GM12878 (cell line): ENCODE results near the gene IMMP2L. TPM values are rescaled to one million over a fixed set of nuclear protein-coding genes. Genes with fewer than 3 reads are reported as not detected.

Experiments used
- ATAC-seq: fragments of 200-7000 bp; cut with Tn5 transposase; 3 replicates; pipeline ENCODE4 v1.9.1; 2020; ENCODE audit warnings: mild to moderate bottlenecking, moderate library complexity
- BruUV-seq: library from RNA; stranded (reverse); fragments of 400-500 nt; replicated peaks from 2 replicates; lab custom pipeline; 2021; lab: Mats Ljungman, UMichigan
- CTCF ChIA-PET: fragments of 300-600 bp; sonication (Branson Sonifier 250); formaldehyde crosslinking; extraction: SDS; loops from one replicate; lab custom pipeline; 2021; ENCODE audit warnings: inconsistent platforms; lab: Yijun Ruan, JAX
- POLR2A ChIA-PET: fragments of 350-600 bp; formaldehyde crosslinking; extraction: SDS; loops from one replicate; lab custom pipeline; 2021; ENCODE audit warnings: inconsistent platforms; lab: Charles Lee
- RAD21 ChIA-PET: fragments of 300-600 bp; sonication (Branson Sonifier 250); formaldehyde crosslinking; loops from one replicate; lab custom pipeline; 2023; ENCODE audit warnings: antibody characterized with exemption; ENCODE audit not compliant: unreplicated experiment; lab: Charles Lee
- SMC1A ChIA-PET: fragments of 300-600 bp; sonication (Branson Sonifier 250); formaldehyde crosslinking; loops from one replicate; lab custom pipeline; 2023; ENCODE audit not compliant: unreplicated experiment, uncharacterized antibody; lab: Charles Lee
- DNase-seq: peaks from one replicate; pipeline ENCODE4 v3.0.0-alpha.2; 2011; ENCODE audit warnings: low read depth, low spot score
- FAIRE-seq: peaks from 3 replicates; lab custom pipeline; 2011; peaks lifted over from hg19 to GRCh38; lab: Jason Lieb, UNC
- H2AFZ ChIP-seq: 2 replicates; pipeline ENCODE4 v1.6.0; 2011; ENCODE audit warnings: low read depth, low read length, control low read depth; ENCODE audit not compliant: control insufficient read depth
- H3K27ac ChIP-seq: 2 replicates; pipeline ENCODE4 v1.5.1; 2011; ENCODE audit warnings: control low read depth; ENCODE audit not compliant: control insufficient read depth, insufficient read depth
- H3K27me3 ChIP-seq, 2 experiments: replicated peaks in 1 of 2; 2 replicates each; pipeline versions ENCODE4 v1.6.0 to v1.6.1; 2011; ENCODE audit warnings: low read length in 1 of 2; ENCODE audit not compliant: control insufficient read depth in 2 of 2, insufficient read depth in 2 of 2
- H3K36me3 ChIP-seq, 2 experiments: 2 replicates each; pipeline ENCODE4 v1.5.1; 2011; ENCODE audit warnings: low read length in 1 of 2; ENCODE audit not compliant: control insufficient read depth in 2 of 2, insufficient read depth in 2 of 2
- H3K4me1 ChIP-seq: 2 replicates; pipeline ENCODE4 v1.6.1; 2011; ENCODE audit warnings: mild to moderate bottlenecking, low read length, moderate library complexity, mixed read lengths; ENCODE audit not compliant: control insufficient read depth, insufficient read depth
- H3K4me2 ChIP-seq: 2 replicates; pipeline ENCODE4 v1.6.0; 2011; ENCODE audit warnings: control low read depth; ENCODE audit not compliant: control insufficient read depth, insufficient read depth
- H3K4me3 ChIP-seq: fragments of 200-600 bp; sonication (generic); 2 replicates; pipeline ENCODE4 v1.5.1; 2016
- H3K79me2 ChIP-seq: 2 replicates; pipeline ENCODE4 v1.6.0; 2011; ENCODE audit warnings: low read length; ENCODE audit not compliant: control insufficient read depth, insufficient read depth
- H3K9ac ChIP-seq: 2 replicates; pipeline ENCODE4 v1.8.0; 2011; ENCODE audit warnings: low read length, control low read depth, mixed read lengths; ENCODE audit not compliant: control insufficient read depth, insufficient read depth
- H3K9me3 ChIP-seq: replicated peaks from 3 replicates; pipeline ENCODE4 v1.5.1; 2011; ENCODE audit warnings: mild to moderate bottlenecking, low read length; ENCODE audit not compliant: control insufficient read depth, insufficient read depth
- H4K20me1 ChIP-seq: 2 replicates; pipeline ENCODE4 v1.6.0; 2011; ENCODE audit not compliant: control insufficient read depth, insufficient read depth
- ASH2L ChIP-seq: fragments of 300-600, 200-600 bp; sonication (generic); IDR thresholded peaks from 2 replicates; pipeline ENCODE4 v1.6.1; 2017; ENCODE audit warnings: low read depth, mild to moderate bottlenecking, borderline replicate concordance
- ATF7 ChIP-seq: fragments of 450-650 bp; IDR thresholded peaks from 2 replicates; pipeline ENCODE4 v1.6.1; 2016; ENCODE audit warnings: low read depth, mild to moderate bottlenecking
- BMI1 ChIP-seq: fragments of 450-650 bp; IDR thresholded peaks from 2 replicates; pipeline ENCODE4 v1.6.1; 2016; ENCODE audit warnings: mild to moderate bottlenecking, moderate library complexity, borderline replicate concordance
- CREB1 ChIP-seq: IDR thresholded peaks from 2 replicates; pipeline ENCODE4 v1.6.1; 2012; ENCODE audit warnings: low read depth, mild to moderate bottlenecking, inconsistent platforms
- DPF2 ChIP-seq: fragments of 450-650 bp; IDR thresholded peaks from 2 replicates; pipeline ENCODE4 v1.6.1; 2017; ENCODE audit warnings: mild to moderate bottlenecking
- EED ChIP-seq: sonication (generic); IDR thresholded peaks from 2 replicates; pipeline ENCODE4 v1.6.1; 2016; ENCODE audit warnings: antibody characterized with exemption, low read depth
- EP300 ChIP-seq, 2 experiments: fragments of 150-350 bp in 1 of 2; IDR thresholded peaks; 2 replicates each; pipeline ENCODE4 v1.6.1; 2011 to 2012; ENCODE audit warnings: low read depth in 2 of 2, low read length in 2 of 2, borderline replicate concordance in 1 of 2, improper control_type of control experiment in 1 of 2, inconsistent platforms in 1 of 2; ENCODE audit not compliant: control insufficient read depth in 1 of 2
- IKZF1 ChIP-seq: fragments of 450-650 bp; conservative IDR thresholded peaks from 2 replicates; pipeline ENCODE4 v1.6.1; 2017; ENCODE audit warnings: antibody characterized with exemption, mild to moderate bottlenecking
- IKZF2 ChIP-seq, 2 experiments: fragments of 450-650 bp; IDR thresholded peaks; 2 replicates each; pipeline ENCODE4 v1.6.1; 2017; ENCODE audit warnings: mild to moderate bottlenecking in 2 of 2, moderate library complexity in 2 of 2
- MAX ChIP-seq: IDR thresholded peaks from 2 replicates; pipeline ENCODE4 v1.6.1; 2012; ENCODE audit warnings: low read depth, low read length, improper control_type of control experiment
- MEF2B ChIP-seq: fragments of 450-650 bp; IDR thresholded peaks from 2 replicates; pipeline ENCODE4 v1.6.1; 2018; ENCODE audit warnings: mild to moderate bottlenecking, moderate library complexity; ENCODE audit not compliant: partially characterized antibody, poor library complexity, severe bottlenecking
- NFIC ChIP-seq: IDR thresholded peaks from 2 replicates; pipeline ENCODE4 v1.6.1; 2012; ENCODE audit warnings: low read depth, mild to moderate bottlenecking, inconsistent platforms, low read length, moderate library complexity
- NFYA ChIP-seq: IDR thresholded peaks from 2 replicates; pipeline ENCODE4 v1.6.1; 2011; ENCODE audit warnings: low read depth, mild to moderate bottlenecking, low read length, improper control_type of control experiment, borderline replicate concordance
- RAD21 ChIP-seq: IDR thresholded peaks from 2 replicates; pipeline ENCODE4 v1.6.1; 2011; ENCODE audit warnings: mild to moderate bottlenecking, low read depth, low read length, moderate library complexity; ENCODE audit not compliant: insufficient read depth
- SKIL ChIP-seq: fragments of 450-650 bp; IDR thresholded peaks from 2 replicates; pipeline ENCODE4 v1.6.1; 2017; ENCODE audit warnings: mild to moderate bottlenecking, low read depth, inconsistent platforms; ENCODE audit not compliant: poor library complexity, severe bottlenecking
- TCF12 ChIP-seq: IDR thresholded peaks from 2 replicates; pipeline ENCODE4 v1.6.1; 2011; ENCODE audit warnings: low read depth, mild to moderate bottlenecking, low read length
- YBX1 ChIP-seq: fragments of 450-650 bp; IDR thresholded peaks from 2 replicates; pipeline ENCODE4 v1.6.1; 2016; ENCODE audit warnings: antibody characterized with exemption
- ZNF274 ChIP-seq: IDR thresholded peaks from one replicate; pipeline ENCODE4 v1.8.0; 2011; ENCODE audit not compliant: insufficient read length, insufficient read depth
- WGBS: methylation state at CpG from one replicate; pipeline ENCODE4 v1.1.6; 2016; ENCODE audit warnings: low lambda C conversion rate; ENCODE audit not compliant: insufficient replicate concordance, insufficient coverage; ENCODE audit errors: missing lambda C conversion rate; 5-methylcytosine and 5-hydroxymethylcytosine counted together
- in situ Hi-C: fragments of 300-500 bp; cut with MboI; formaldehyde crosslinking; loops from 9 replicates; pipeline ENCODE4 v1.14.3; 2018; ENCODE audit warnings: mixed read lengths
- intact Hi-C: fragments of 100-400 bp; cut with micrococcal nuclease; formaldehyde crosslinking; loops from one replicate; pipeline ENCODE4 v1.14.2; 2022; ENCODE audit not compliant: unreplicated experiment
- polyA plus RNA-seq, 11 experiments: library from polyadenylated mRNA; depleted of rRNA in 4 of 11; unstranded in 6 of 11; stranded (reverse) in 5 of 11; fragments of >200 nt; fragmentation: Nextera tagmentation in 4 of 11; fragmentation: Illumina TruSeq in 1 of 11; extraction: Ambion mirVana in 4 of 11; extraction: Trizol in 1 of 11; gene quantifications; 1 replicate in 1 of 11; 2 replicates in 10 of 11; pipeline versions ENCODE4 v1.2.1 to v1.2.3, GENCODE V29; 2011 to 2016; ENCODE audit warnings: inconsistent platforms in 2 of 11, missing spikeins in 2 of 11, low read depth in 1 of 11
- total RNA-seq, 4 experiments: library from RNA; depleted of rRNA in 3 of 4; stranded (reverse); fragments of >200 nt in 3 of 4; fragmentation: Illumina TruSeq in 1 of 4; extraction: Trizol in 1 of 4; gene quantifications; 2 replicates each; pipeline versions ENCODE4 v1.2.1 to v1.2.3, GENCODE V29; 2013 to 2021

The IMMP2L gene
- total and polyA plus RNA-seq, 10 of the 15 experiments (the other 5 are each of a cell fraction or from before 2014, with no cell fraction given): 12.6 to 46.3 (median 19.6) TPM

- H3K27me3 ChIP-seq: no peaks in the 10 kb centered on the region
- no TSS peak for BruUV-seq
- ATAC-seq (no peak), FAIRE-seq (no peak), DNase-seq (no peak)
- no peak for TF ChIP-seq IKZF2 (IDR thresholded peaks at IDR 0.05)
- no peak for TF ChIP-seq MAX
- no peak for TF ChIP-seq EED
- no peak for TF ChIP-seq YBX1
- no peak for TF ChIP-seq BMI1
- TF ChIP-seq DPF2: no peak
- TF ChIP-seq EP300 (IDR thresholded peaks at IDR 0.05; ENCODE audit: borderline replicate concordance in 1 of 2, control insufficient read depth in 1 of 2, low read depth in 2 of 2, low read length in 2 of 2): no peak
- TF ChIP-seq ATF7: no peak
- no peak for TF ChIP-seq TCF12
- TF ChIP-seq NFYA: no peak
- no peak for TF ChIP-seq MEF2B
- no peak for TF ChIP-seq RAD21
- TF ChIP-seq ASH2L: no peak
- TF ChIP-seq CREB1: no peak
- TF ChIP-seq SKIL: no peak
- no peak for TF ChIP-seq IKZF1
- TF ChIP-seq ZNF274: no peak
- no peak for TF ChIP-seq NFIC
- H3K4me2 ChIP-seq: no peak overlapping the region
- H3K9me3 ChIP-seq: no peaks in the 10 kb centered on the region
- ChIA-PET CTCF (interaction anchor here (0.8 kb wide), 1 partner anchor 506 kb away, joined by 3 read pairs; no protein-coding TSS in a partner anchor), RAD21 (no interaction called here), SMC1A (no interaction called here), POLR2A (interaction anchor here (0.6 to 0.9 kb wide), 2 partner anchors 54 to 82 kb away, joined by 3 read pairs; no protein-coding TSS in a partner anchor)
- no peaks in the 10 kb centered on the region; the same call in 1 of the 2 replicates for H3K4me1 ChIP-seq
- no peak overlapping the region for H3K9ac ChIP-seq
- no peak overlapping the region for H3K4me3 ChIP-seq
- in situ Hi-C loops (no loop called here), intact Hi-C loops (loop anchor here (5.0 kb wide), 1 partner anchor 55 kb away; no protein-coding TSS in a partner anchor)
- no peak overlapping the region for H2AFZ ChIP-seq
- no peaks in the 10 kb centered on the region for H3K79me2 ChIP-seq
- H4K20me1 ChIP-seq: no peaks in the 10 kb centered on the region
- no peaks in the 10 kb centered on the region for H3K36me3 ChIP-seq
- 39% methylated on average over 4 of the region's 4 CpGs for WGBS
- no peak overlapping the region for H3K27ac ChIP-seq
These were observed 534.9 kb downstream of the IMMP2L start for GRCh38 chr7:111027396-111027795.
